Neural progenitor cell (in vitro differentiated cells): Measurements from ENCODE around the gene ZNF462.

Source experiments
- CTCF ChIP-seq: fragments of 200-600 bp; sonication (generic); IDR thresholded peaks from 2 replicates; pipeline ENCODE4 v1.5.1; 2017; ENCODE audit warnings: antibody characterized with exemption, mild to moderate bottlenecking
- EZH2 ChIP-seq: fragments of 200-600 bp; sonication (generic); IDR thresholded peaks from 2 replicates; pipeline ENCODE4 v1.6.1; 2017; ENCODE audit warnings: antibody characterized with exemption, mild to moderate bottlenecking, moderate library complexity

GRCh38 chr9:106963684-106964083, 100.7 kb downstream of the ZNF462 start:
- no peak for TF ChIP-seq EZH2
- TF ChIP-seq CTCF: no peak
